ENCODE measurements around the gene INSM1.

INSM1 gene

GRCh38 chr20:20411402-20411801 lies 43.5 kb downstream of the INSM1 start:
- Histone ChIP-seq H3K4me1 (ENCODE audit: low read depth, poor library complexity, severe bottlenecking) (no peaks in the 10 kb centered on the region), H3K79me2 (ENCODE audit: insufficient read depth, low read depth) (no peaks in the 10 kb centered on the region), H3K9ac (no peak overlapping the region), H3K4me3 (IDR thresholded peaks at IDR 0.05; ENCODE audit: insufficient read depth, low read depth, low read length) (no peak overlapping the region), H4K20me1 (ENCODE audit: insufficient read depth) (no peaks in the 10 kb centered on the region), H3K27ac (no peak overlapping the region), H3K4me2 (no peak overlapping the region), H2AFZ (ENCODE audit: low read depth) (no peak overlapping the region), H3K27me3 (ENCODE audit: insufficient read depth, low read depth) (no peaks in the 10 kb centered on the region), H3K36me3 (ENCODE audit: insufficient read depth) (no peaks in the 10 kb centered on the region)
- no peak for TF ChIP-seq CTCF (conservative IDR thresholded peaks at IDR 0.05; ENCODE audit: low read depth, low read length)

- no peak for TF ChIP-seq CTCF (conservative IDR thresholded peaks at IDR 0.05; ENCODE audit: low read depth, low read length)
Observed at GRCh38 chr20:20411836-20412235, 43.9 kb downstream of the INSM1 start.

GRCh38 chr20:20412750-20413149 lies 44.8 kb downstream of the INSM1 start:
- no peak for TF ChIP-seq CTCF (conservative IDR thresholded peaks at IDR 0.05; ENCODE audit: low read depth, low read length)
- Histone ChIP-seq H3K36me3 (ENCODE audit: insufficient read depth) (no peaks in the 10 kb centered on the region), H3K9ac (no peak overlapping the region), H3K4me1 (ENCODE audit: low read depth, poor library complexity, severe bottlenecking) (no peaks in the 10 kb centered on the region), H4K20me1 (ENCODE audit: insufficient read depth) (no peaks in the 10 kb centered on the region), H3K27ac (no peak overlapping the region), H3K4me3 (IDR thresholded peaks at IDR 0.05; ENCODE audit: insufficient read depth, low read depth, low read length) (no peak overlapping the region), H3K4me2 (no peak overlapping the region), H2AFZ (ENCODE audit: low read depth) (no peak overlapping the region), H3K79me2 (ENCODE audit: insufficient read depth, low read depth) (no peaks in the 10 kb centered on the region), H3K27me3 (ENCODE audit: insufficient read depth, low read depth) (no peaks in the 10 kb centered on the region)

More at GRCh38 chr20:20411836-20412235, 43.9 kb downstream of the INSM1 start:
- Histone ChIP-seq H3K4me2 (no peak overlapping the region), H3K9ac (no peak overlapping the region), H3K4me3 (IDR thresholded peaks at IDR 0.05; ENCODE audit: insufficient read depth, low read depth, low read length) (no peak overlapping the region), H3K79me2 (ENCODE audit: insufficient read depth, low read depth) (no peaks in the 10 kb centered on the region), H3K4me1 (ENCODE audit: low read depth, poor library complexity, severe bottlenecking) (no peaks in the 10 kb centered on the region), H4K20me1 (ENCODE audit: insufficient read depth) (no peaks in the 10 kb centered on the region), H3K36me3 (ENCODE audit: insufficient read depth) (no peaks in the 10 kb centered on the region), H2AFZ (ENCODE audit: low read depth) (no peak overlapping the region), H3K27me3 (ENCODE audit: insufficient read depth, low read depth) (no peaks in the 10 kb centered on the region), H3K27ac (no peak overlapping the region)

GRCh38 chr20:20413810-20414281 lies 45.9 kb downstream of the INSM1 start:
- Histone ChIP-seq H4K20me1 (ENCODE audit: insufficient read depth) (no peaks in the 10 kb centered on the region), H3K27me3 (ENCODE audit: insufficient read depth, low read depth) (no peaks in the 10 kb centered on the region), H2AFZ (ENCODE audit: low read depth) (no peak overlapping the region), H3K4me2 (no peak overlapping the region), H3K36me3 (ENCODE audit: insufficient read depth) (no peaks in the 10 kb centered on the region), H3K27ac (no peak overlapping the region), H3K4me1 (ENCODE audit: low read depth, poor library complexity, severe bottlenecking) (no peaks in the 10 kb centered on the region), H3K4me3 (IDR thresholded peaks at IDR 0.05; ENCODE audit: insufficient read depth, low read depth, low read length) (no peak overlapping the region), H3K9ac (no peak overlapping the region), H3K79me2 (ENCODE audit: insufficient read depth, low read depth) (no peaks in the 10 kb centered on the region)
- TF ChIP-seq CTCF (conservative IDR thresholded peaks at IDR 0.05; ENCODE audit: low read depth, low read length): no peak

Data from KMS-11 (cell line).